ENCODE data around the gene CASS4. TPM values are rescaled to one million over a fixed set of nuclear protein-coding genes. Genes with fewer than 3 reads are reported as not detected.
A peak's percentile ranks its signal among the peaks of the same experiment; 100 is the strongest.

The CASS4 gene
- total RNA-seq, 1 experiment from 2014 or later: 5.1 TPM

DNA sequence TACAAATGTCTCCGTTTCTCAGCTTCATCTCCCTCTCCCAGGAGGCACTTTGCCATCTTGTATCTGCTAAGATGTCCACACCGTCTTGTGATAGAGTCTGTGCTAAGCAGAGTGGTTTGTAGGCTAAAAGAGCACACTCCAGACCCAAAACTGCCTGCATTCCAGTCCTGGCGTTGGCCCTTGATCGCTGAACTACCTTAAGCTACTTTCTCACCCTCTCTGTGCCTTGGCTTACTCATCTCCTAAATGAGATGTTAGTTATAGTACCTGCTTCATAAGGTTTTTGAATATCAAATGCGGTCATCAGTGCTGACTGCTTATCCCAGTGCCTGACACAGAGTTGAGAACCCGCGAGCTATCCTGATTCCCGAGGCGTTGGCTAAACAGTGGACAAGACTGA is 14.0 kb downstream of the CASS4 start:
- Histone ChIP-seq H3K9me3 (replicated peaks) (no peaks in the 10 kb centered on the region), H3K4me1 (peaks cover 25% of the 10 kb centered on the region), H3K36me3 (no peaks in the 10 kb centered on the region), H3K27me3 (no peaks in the 10 kb centered on the region), H3K27ac (no peak overlapping the region), H3K4me3 (no peak overlapping the region)
- no peak for DNase-seq

DNA sequence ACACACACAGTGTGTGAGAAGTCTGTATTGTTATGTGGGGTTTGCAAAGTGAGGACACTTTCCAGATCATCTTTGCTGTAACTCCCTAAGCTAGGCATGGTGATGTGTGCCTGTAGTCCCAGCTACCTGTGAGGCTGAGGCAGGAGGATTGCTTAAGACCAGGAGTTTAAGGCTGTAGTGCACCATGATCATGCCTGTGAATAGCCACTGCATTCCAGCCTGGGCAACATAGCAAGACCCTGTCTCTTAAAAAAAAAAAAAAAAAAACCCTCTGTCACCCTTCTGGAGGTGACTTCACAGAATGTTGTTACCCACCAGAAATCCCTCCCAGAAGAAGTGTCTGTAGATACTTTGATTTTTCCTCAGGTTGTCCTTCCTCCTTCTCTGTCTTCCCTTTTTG is 14.9 kb downstream of the CASS4 start:
- DNase-seq: no peak
- no peaks in the 10 kb centered on the region for H3K27me3 ChIP-seq
- no peak overlapping the region for H3K27ac ChIP-seq
- peaks cover 32% of the 10 kb centered on the region for H3K4me1 ChIP-seq
- no peaks in the 10 kb centered on the region for H3K36me3 ChIP-seq
- no peaks in the 10 kb centered on the region for H3K9me3 ChIP-seq (replicated peaks)
- H3K4me3 ChIP-seq: no peak overlapping the region

DNA sequence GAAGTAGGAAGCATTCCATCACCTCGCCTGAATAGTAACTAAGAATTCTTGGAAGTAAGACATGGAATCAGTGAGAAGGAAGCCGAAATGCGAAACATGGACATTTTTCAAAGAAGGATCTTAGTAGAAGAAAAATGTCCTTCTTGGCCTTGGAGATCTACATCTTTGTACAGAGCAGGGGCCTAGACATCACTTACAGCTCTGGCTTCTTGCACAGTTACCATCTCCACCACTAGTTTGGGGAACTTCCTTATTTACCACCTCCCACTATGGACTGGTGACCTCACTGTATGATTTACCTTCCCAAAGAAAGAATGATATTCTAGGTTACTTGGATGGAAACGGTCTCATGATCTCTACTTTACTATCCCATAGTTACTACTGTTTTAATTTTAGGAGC is 15.7 kb downstream of the CASS4 start:
- H3K36me3 ChIP-seq: no peaks in the 10 kb centered on the region
- no peak for DNase-seq
- H3K27me3 ChIP-seq: no peaks in the 10 kb centered on the region
- H3K9me3 ChIP-seq (replicated peaks): no peaks in the 10 kb centered on the region
- H3K4me1 ChIP-seq: peaks cover 32% of the 10 kb centered on the region
- H3K27ac ChIP-seq: no peak overlapping the region
- H3K4me3 ChIP-seq: no peak overlapping the region

DNA sequence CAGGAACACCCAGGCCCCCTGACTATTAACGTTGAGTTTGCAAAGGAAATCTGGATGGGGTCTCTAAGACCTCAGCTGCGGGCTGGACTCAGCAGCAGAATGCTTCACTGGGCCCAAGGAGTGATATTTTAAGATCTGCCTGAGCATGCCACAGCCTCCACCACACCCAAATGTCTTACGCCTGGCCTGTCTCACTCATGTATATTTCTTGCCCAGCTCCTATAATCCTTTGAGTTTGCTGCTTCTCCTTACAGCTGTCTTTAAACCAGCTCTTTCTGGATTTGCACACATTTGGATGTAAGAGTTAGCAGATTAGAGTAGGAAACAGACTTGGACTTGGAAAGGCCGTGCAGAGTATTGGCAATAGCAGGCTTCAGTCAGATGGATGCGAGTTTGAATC is 16.4 kb downstream of the CASS4 start:
- Histone ChIP-seq H3K36me3 (no peaks in the 10 kb centered on the region), H3K27ac (no peak overlapping the region), H3K4me1 (peaks cover 29% of the 10 kb centered on the region), H3K27me3 (no peaks in the 10 kb centered on the region), H3K4me3 (no peak overlapping the region), H3K9me3 (replicated peaks) (no peaks in the 10 kb centered on the region)
- DNase-seq: no peak

DNA sequence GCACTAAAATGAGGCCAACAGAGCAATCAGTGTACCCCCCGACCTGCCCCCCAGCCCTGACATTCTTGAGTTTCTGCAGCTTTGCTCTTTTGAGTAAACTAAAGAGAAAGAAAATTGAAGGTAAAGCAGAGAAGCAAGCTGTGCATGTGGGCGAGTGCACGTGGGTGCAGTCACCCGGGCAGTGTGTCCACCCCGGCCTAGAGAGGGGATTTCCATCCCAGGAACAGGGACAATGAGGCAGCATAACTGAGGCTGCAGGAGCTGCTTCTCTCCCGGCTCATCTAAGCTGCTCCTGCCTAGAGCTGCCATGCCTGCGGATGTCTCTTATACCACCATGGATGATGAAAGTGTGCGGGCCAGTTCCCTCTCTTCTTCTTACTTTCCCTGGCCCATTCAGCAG is 16.8 kb downstream of the CASS4 start:
- Histone ChIP-seq H3K4me3 (no peak overlapping the region), H3K9me3 (replicated peaks) (no peaks in the 10 kb centered on the region), H3K27me3 (no peaks in the 10 kb centered on the region), H3K4me1 (peaks cover 29% of the 10 kb centered on the region), H3K36me3 (no peaks in the 10 kb centered on the region), H3K27ac (no peak overlapping the region)
- DNase-seq: no peak

DNA sequence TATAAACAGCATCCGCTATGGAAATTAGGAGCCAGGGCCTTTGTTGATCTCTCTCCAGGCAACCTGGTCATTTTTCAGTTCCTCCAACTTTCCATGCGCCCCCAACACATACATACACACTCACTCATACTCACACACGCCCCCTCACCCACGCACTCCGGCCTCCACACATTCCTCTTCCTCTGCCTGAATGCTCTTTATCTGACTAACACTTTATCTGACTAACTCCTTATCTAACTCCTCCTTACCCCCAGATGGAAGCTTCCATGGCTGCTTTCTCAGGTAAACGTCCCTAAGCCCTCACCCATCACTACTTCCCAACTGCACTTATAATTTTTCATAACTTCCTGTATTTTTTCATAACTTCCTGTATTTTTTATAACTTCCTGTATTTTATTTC is 17.4 kb downstream of the CASS4 start:
- no peak overlapping the region for H3K4me3 ChIP-seq
- no peaks in the 10 kb centered on the region for H3K36me3 ChIP-seq
- no peak for DNase-seq
- H3K27ac ChIP-seq: no peak overlapping the region
- H3K4me1 ChIP-seq: peaks cover 29% of the 10 kb centered on the region
- H3K9me3 ChIP-seq (replicated peaks): no peaks in the 10 kb centered on the region
- no peaks in the 10 kb centered on the region for H3K27me3 ChIP-seq

DNA sequence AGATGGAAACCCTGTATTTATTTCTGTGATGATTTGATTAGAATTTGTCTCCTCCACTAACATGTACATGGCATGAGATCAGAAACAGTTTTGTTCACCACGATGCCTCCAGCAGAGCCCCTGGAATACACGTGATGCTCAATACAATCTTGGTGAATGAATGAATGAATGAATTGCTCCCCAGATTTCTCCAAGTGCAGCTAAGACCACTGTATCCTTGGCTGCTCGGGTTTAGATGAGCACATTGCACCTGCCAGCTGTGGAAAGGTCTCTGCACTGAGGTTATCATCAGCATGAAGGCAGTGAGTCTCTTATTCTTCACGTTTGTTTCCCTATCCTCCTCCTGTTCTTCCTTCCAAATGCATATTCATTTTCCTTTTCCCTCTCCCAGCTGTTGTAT is 17.9 kb downstream of the CASS4 start:
- Histone ChIP-seq H3K4me3 (no peak overlapping the region), H3K36me3 (no peaks in the 10 kb centered on the region), H3K9me3 (replicated peaks) (no peaks in the 10 kb centered on the region), H3K27me3 (no peaks in the 10 kb centered on the region), H3K4me1 (peaks cover 29% of the 10 kb centered on the region), H3K27ac (no peak overlapping the region)
- no peak for DNase-seq

DNA sequence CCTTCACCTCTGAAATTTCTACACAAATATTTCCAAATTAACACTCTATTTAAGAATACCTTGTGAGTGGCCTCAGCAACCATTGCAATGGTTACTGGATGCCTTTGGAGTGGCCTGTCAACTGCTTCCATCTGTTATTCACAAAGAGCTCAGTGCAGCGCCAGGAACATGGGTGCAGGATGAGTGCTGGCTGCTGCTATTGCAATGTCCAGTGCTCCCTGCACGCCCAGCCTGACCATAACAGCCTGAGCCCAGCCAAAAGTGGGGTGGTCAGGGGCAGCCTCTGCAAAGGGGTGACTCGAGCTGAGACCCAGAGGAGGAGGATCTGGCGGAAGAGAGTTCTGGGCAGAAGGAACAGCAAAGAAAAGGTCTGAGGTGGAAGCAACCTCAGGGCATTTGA is 18.4 kb downstream of the CASS4 start:
- H3K9me3 ChIP-seq (replicated peaks): no peaks in the 10 kb centered on the region
- no peak overlapping the region for H3K4me3 ChIP-seq
- H3K4me1 ChIP-seq: peaks cover 29% of the 10 kb centered on the region
- no peak for DNase-seq
- no peak overlapping the region for H3K27ac ChIP-seq
- H3K36me3 ChIP-seq: no peaks in the 10 kb centered on the region
- no peaks in the 10 kb centered on the region for H3K27me3 ChIP-seq

DNA sequence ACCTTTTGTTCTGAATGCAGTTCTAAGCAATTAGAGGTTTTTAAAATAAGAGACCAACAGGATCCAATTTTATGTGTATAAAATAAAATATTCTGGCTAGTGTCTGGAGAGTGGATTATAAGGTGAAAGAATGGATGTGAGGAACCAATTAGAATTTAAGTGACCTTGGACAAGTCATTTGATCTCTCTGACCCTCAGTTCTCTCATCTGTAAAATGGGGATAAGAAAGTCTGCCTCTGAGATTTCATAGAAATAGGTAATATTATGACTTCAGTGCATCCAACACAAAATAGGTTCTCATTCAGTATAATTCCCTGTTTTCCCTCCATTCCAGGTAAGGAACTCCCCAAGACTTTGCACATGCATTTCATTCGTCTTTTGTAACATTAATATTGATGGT is 18.9 kb downstream of the CASS4 start:
- Histone ChIP-seq H3K9me3 (replicated peaks) (no peaks in the 10 kb centered on the region), H3K27me3 (no peaks in the 10 kb centered on the region), H3K27ac (peak overlapping the region; percentile 81), H3K4me3 (no peak overlapping the region), H3K4me1 (peaks cover 29% of the 10 kb centered on the region), H3K36me3 (no peaks in the 10 kb centered on the region)
- no peak for DNase-seq

DNA sequence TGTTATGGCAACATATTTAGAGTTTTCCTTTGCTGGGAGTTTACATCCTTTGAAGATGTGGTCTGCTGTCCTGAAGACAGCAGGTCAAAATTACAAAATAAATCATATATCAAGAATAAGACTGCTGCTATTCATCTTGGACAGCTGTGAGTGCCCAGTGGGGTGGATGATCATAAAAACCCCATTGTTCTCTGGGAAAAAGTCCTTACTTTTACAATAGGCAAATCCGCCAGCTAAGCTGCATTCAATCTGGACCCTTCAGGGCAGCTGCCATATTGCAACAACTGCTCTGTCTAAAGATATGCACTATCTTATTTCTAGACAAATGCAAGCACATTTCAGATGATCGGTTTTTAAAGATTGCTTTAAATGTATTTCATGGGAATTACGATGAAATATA is 19.4 kb downstream of the CASS4 start:
- Histone ChIP-seq H3K4me3 (peak overlapping the region; percentile 9; the same call in 1 of the 2 replicates), H3K27ac (peak overlapping the region; percentile 81), H3K27me3 (no peaks in the 10 kb centered on the region), H3K9me3 (replicated peaks) (no peaks in the 10 kb centered on the region), H3K36me3 (no peaks in the 10 kb centered on the region), H3K4me1 (peaks cover 29% of the 10 kb centered on the region)
- peak; percentile 89 to 95 for DNase-seq

DNA sequence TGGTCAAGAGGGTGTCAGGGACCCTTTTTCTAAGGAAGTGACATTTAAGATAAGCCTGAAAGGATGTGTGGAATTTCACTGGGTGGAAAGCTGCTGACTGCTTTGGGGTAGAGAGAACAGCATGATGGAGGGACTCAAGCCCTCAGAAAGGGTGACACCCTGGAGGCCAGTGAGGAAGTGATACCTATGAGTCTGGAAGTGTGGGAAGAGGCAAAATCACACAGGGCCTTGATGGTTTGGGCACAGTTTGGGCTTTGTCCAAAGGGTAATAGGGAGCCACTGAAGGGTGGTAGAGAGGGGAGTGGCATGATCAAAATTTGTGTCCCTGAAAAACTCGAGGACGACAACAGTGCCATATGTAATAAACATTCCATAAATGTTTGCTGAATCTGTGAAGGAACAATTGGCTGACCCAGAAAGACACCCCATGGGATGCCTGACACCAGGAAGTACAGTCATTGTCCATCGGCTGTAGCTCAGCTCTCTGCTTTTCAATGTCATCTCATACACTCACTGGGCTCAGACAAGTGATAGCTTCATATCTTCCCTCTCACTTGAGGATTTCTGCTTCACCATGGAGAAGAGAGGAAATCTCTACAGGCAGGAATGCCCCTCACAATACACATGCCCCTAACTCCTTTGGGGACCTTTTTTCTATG is 21.3 kb downstream of the CASS4 start:
- Histone ChIP-seq H3K27me3 (no peaks in the 10 kb centered on the region), H3K9me3 (replicated peaks) (no peaks in the 10 kb centered on the region), H3K36me3 (no peaks in the 10 kb centered on the region), H3K27ac (no peak overlapping the region), H3K4me3 (no peak overlapping the region), H3K4me1 (peaks cover 31% of the 10 kb centered on the region)
- DNase-seq: no peak

DNA sequence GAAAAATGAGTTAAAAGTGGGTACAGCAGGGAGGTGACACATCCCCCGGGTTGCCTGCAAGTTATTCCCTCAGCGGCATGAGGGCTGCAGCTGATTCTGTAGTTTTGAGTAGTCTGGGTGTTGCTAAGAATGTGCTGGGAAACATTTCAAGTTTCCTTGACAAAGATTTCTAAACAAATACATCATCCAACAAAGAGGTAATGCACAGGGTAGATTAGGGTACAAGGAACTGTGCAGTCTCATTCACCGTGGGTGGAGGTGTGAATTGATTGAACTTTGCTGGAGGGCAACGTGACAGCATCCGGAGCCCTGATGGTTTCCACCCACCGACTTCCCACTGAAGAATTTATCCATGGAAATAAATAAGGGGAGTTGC is 21.8 kb downstream of the CASS4 start:
- H3K27me3 ChIP-seq: no peaks in the 10 kb centered on the region
- H3K4me1 ChIP-seq: peaks cover 36% of the 10 kb centered on the region
- no peaks in the 10 kb centered on the region for H3K9me3 ChIP-seq (replicated peaks)
- DNase-seq: no peak
- no peaks in the 10 kb centered on the region for H3K36me3 ChIP-seq
- H3K27ac ChIP-seq: no peak overlapping the region
- no peak overlapping the region for H3K4me3 ChIP-seq

DNA sequence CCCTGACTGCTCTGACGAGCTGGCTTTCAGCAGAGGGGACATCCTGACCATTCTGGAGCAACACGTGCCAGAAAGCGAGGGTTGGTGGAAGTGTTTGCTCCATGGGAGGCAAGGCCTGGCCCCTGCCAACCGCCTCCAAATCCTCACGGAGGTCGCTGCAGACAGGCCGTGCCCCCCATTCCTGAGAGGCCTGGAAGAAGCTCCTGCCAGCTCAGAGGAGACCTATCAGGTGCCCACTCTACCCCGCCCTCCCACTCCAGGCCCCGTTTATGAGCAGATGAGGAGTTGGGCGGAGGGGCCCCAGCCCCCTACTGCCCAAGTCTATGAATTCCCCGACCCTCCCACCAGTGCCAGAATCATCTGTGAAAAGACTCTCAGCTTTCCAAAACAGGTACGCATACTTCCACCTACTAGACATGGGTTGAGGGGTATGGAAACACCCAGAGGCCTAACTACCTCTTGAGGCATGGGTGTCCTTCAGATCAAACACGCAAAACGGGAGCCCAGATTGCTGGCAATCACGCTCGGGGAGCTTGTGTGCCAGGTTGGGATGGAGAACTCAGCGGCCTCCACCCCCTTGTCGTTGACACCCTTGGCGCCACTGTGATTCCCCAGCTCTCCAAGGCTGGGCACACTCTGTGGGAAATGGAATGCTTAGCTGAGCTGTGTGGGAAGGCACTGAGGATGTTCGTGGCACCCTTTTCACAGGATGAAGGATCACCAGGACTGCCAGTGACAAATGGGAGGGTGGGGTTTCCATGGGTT is 25.3 kb downstream of the CASS4 start:
- no peaks in the 10 kb centered on the region for H3K27me3 ChIP-seq
- no peak for DNase-seq
- no peak overlapping the region for H3K4me3 ChIP-seq
- peaks cover 43% of the 10 kb centered on the region for H3K4me1 ChIP-seq
- no peak overlapping the region for H3K27ac ChIP-seq
- H3K9me3 ChIP-seq (replicated peaks): no peaks in the 10 kb centered on the region
- no peaks in the 10 kb centered on the region for H3K36me3 ChIP-seq

DNA sequence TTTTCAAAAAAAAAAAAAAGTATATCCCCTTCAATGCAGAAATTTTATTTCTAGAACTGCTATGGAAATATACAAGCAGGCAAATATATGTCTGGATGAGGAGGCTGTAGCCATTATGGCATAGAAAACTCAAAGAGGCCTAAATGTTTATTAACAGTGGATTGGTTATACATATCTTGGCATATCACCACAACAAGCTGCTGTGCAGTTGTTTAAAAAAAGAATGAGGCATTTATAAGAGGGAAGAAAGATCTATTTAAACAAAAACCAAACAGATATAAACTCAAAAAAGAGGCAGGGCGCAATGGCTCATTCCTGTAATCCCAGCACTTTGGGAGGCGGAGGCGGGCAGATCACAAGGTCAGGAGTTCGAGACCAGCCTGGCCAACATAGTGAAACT is 26.2 kb downstream of the CASS4 start:
- Histone ChIP-seq H3K36me3 (no peaks in the 10 kb centered on the region), H3K9me3 (replicated peaks) (no peaks in the 10 kb centered on the region), H3K27ac (peak overlapping the region; percentile 94; the same call in 1 of the 2 replicates), H3K4me3 (no peak overlapping the region), H3K4me1 (peaks cover 41% of the 10 kb centered on the region), H3K27me3 (no peaks in the 10 kb centered on the region)
- no peak for DNase-seq

DNA sequence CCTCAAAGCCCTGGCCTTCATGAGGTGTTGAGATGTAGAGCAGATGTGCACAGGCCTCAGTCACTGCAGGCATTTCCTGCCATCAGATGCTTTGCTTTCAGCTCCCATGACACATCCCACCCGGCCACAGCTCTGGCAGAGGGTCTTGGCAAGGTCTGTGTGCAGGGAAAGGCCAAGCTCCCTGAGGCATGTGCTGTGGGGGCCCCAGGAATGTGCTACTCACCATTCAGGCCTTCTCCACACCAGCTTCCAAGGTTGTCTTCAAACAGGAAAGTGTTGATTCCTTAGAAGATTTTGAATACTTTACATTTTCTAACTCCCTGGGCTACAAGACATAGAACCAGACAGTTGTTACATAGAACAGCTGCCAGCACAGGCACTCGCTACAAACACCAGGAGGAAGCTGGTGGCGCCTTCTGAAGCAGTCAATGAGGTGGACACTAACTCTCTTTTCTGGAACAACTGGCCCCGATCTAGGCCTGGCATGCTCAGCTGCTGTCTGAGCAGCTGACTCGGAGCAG is 27.8 kb downstream of the CASS4 start:
- H3K4me3 ChIP-seq: no peak overlapping the region
- peak; percentile 99 to 100 for DNase-seq
- no peaks in the 10 kb centered on the region for H3K9me3 ChIP-seq (replicated peaks)
- H3K36me3 ChIP-seq: no peaks in the 10 kb centered on the region
- peak overlapping the region; percentile 94 for H3K27ac ChIP-seq
- H3K27me3 ChIP-seq: no peaks in the 10 kb centered on the region
- peaks cover 52% of the 10 kb centered on the region for H3K4me1 ChIP-seq
